NB4 (cell line): ENCODE results near the gene DAGLA.

ENCODE experiments used
- MYC ChIP-seq: IDR thresholded peaks from 2 replicates; pipeline ENCODE4 v1.6.1; 2011; ENCODE audit warnings: low read depth, low read length
- POLR2A ChIP-seq: IDR thresholded peaks from 2 replicates; pipeline ENCODE4 v1.6.1; 2011; ENCODE audit warnings: mild to moderate bottlenecking; ENCODE audit not compliant: insufficient read length; ENCODE audit errors: extremely low read depth
- TF ChIP-seq, protein P1 (sequence below): IDR thresholded peaks from one replicate; pipeline ENCODE4 v1.5.1; 2012; ENCODE audit warnings: low read depth, low read length
- TF ChIP-seq, protein P2 (sequence below): IDR thresholded peaks from 2 replicates; pipeline ENCODE4 v1.6.1; 2011; ENCODE audit warnings: low read depth, low read length

DNA sequence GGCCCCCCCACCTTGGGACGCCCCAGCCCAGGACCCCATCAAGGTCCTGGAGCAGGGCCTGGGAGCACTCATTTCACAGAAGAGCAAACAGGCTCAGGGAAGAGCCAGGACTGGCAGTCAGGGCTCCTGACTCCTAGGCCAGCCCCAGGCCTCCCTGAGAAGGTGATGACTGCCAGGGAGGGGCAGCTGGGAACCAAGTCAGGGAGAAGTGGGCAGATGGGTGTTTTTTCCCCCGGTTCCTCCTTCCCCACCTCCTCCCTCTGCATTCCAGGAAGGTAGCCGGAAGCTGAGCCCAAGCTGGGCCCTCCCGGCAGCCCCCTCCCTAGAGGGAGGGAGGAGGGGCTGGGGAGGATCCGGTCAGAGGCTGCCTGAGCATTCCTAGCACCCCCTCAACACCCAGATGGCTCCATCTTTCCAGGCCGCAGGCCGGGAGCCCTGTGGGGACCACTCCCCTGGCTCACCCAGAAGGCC is 91.8 kb downstream of the DAGLA start:
- TF ChIP-seq, protein P1, sequence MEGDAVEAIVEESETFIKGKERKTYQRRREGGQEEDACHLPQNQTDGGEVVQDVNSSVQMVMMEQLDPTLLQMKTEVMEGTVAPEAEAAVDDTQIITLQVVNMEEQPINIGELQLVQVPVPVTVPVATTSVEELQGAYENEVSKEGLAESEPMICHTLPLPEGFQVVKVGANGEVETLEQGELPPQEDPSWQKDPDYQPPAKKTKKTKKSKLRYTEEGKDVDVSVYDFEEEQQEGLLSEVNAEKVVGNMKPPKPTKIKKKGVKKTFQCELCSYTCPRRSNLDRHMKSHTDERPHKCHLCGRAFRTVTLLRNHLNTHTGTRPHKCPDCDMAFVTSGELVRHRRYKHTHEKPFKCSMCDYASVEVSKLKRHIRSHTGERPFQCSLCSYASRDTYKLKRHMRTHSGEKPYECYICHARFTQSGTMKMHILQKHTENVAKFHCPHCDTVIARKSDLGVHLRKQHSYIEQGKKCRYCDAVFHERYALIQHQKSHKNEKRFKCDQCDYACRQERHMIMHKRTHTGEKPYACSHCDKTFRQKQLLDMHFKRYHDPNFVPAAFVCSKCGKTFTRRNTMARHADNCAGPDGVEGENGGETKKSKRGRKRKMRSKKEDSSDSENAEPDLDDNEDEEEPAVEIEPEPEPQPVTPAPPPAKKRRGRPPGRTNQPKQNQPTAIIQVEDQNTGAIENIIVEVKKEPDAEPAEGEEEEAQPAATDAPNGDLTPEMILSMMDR = no peak
- TF ChIP-seq POLR2A = no peak
- TF ChIP-seq, protein P2, sequence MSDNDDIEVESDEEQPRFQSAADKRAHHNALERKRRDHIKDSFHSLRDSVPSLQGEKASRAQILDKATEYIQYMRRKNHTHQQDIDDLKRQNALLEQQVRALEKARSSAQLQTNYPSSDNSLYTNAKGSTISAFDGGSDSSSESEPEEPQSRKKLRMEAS = no peak
- no peak for TF ChIP-seq MYC
